GM21515 (cell line): ENCODE measurements around the gene RTP3.

ENCODE experiments used
- ATAC-seq: cut with Tn5 transposase; IDR thresholded peaks from one replicate; pipeline ENCODE4 v1.9.1; 2021; ENCODE audit not compliant: unreplicated experiment

The RTP3 gene

DNA sequence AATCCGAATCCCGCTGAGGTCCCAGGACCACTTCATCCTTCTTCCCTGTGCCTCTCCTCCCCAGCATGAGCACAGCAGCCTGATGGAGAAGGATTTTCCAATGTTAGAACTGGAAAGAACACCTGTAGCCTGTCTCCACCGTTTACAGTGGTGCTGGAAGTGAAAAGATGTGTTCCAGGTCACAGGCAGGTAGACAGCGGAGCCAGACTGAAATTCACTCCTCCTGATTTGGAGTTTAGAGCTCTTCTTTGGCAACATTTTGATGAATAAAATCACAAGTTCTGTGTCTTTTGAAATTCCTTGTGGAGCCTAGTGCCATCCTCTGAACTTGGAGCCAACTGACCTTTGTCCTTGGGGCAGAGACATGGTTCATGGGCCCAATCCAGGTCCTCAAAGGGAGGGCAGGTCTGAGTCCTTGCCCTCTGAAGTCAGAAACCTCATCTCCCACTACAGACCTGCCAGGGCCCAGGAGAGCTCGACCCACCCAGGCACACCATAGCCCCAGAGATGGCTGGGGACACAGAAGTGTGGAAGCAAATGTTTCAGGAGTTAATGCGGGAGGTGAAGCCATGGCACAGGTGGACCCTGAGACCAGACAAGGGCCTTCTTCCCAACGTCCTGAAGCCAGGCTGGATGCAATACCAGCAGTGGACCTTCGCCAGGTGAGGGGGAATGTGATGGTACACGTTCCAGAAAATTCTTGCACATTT is at the start of gene RTP3:
TSS of gene RTP3 (plus strand) at position 421 of the 710 bp plus-strand sequence. CDS start at position 508, 87 bp downstream.
- ATAC-seq, result no peak

GRCh38 chr3:46448721-46449120 is 49.1 kb upstream of the RTP3 start:
- ATAC-seq, result no peak

DNA sequence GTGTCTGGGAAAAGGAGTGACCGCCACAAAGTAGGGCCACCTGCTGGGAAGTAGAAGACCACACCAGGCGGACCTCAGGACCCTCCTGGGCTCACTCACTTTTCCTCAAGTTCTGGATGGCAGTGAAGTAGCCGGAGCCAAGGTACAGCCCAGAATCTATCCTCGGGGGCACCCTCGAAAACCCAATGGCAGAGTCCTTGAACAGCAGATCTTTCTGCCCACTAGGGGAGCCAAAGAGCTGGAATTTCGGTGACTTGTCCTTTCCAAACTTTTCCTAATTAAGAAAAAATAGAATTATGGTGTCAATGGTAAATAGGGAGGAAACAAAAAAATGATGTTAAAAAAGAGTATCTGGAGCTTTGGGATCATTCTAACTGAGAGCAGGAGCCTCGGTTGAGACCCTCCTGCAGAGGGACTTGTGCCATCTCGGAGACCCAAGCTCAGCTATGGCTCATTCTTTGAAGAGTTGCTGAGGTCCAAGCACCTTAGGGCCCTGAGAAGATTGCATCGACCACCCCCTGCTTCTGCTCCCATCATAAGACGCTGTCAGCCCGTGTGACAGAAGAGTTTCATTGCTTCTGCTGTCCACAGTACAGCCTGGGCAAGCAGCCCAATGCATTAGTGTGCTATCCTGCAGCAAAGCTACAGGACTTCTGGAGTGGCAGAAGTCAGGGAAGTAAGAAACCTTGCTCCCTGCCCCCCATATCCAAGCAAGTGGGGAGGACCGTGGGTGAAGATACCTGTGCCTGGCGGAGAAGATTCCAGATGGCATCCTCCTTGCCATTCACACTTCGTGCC is 47.8 kb upstream of the RTP3 start:
- ATAC-seq, result no peak

DNA sequence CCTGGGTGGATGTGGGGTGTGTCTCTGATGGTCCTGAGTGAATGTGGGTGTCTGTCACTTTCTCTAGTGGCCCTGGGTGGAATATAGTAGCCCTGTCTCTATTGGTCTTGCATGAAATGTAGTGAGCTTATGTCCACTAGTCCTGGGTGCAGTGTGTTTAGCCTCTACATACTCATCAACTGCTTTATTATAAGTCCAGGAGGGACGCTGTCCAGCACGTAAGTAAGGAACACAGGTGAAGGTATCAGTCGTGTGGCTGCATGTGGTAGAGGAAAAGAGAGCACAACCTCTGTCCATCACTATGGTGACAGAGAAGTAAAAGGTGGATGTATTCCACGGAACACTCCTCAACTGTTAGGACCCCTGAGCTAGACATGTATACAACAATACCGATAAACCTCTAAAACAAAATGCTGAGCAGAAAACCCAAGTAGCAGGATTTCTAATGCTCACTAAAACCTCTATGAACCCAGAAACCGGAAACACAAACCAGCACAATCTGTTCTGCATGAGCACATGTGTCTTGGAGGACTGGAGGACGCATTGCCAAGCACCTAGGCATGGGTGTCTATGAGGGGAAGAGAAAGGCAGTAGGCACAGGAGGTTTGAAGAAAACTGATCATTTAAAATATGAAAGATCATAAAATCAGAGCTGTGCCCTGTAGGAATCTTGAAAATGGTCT is 44.1 kb upstream of the RTP3 start:
- no peak for ATAC-seq

- ATAC-seq, result no peak
These were observed 43.6 kb upstream of the RTP3 start for GRCh38 chr3:46454209-46454595.

GRCh38 chr3:46454606-46455005 is 43.2 kb upstream of the RTP3 start:
- ATAC-seq, result no peak

GRCh38 chr3:46455231-46456115 is 42.3 kb upstream of the RTP3 start:
- no peak for ATAC-seq

GRCh38 chr3:46456118-46456517 is 41.7 kb upstream of the RTP3 start:
- no peak for ATAC-seq

GRCh38 chr3:46460051-46460450 is 37.7 kb upstream of the RTP3 start:
- no peak for ATAC-seq

- ATAC-seq, result no peak
These were observed 35.7 kb upstream of the RTP3 start for GRCh38 chr3:46462111-46462510.

DNA sequence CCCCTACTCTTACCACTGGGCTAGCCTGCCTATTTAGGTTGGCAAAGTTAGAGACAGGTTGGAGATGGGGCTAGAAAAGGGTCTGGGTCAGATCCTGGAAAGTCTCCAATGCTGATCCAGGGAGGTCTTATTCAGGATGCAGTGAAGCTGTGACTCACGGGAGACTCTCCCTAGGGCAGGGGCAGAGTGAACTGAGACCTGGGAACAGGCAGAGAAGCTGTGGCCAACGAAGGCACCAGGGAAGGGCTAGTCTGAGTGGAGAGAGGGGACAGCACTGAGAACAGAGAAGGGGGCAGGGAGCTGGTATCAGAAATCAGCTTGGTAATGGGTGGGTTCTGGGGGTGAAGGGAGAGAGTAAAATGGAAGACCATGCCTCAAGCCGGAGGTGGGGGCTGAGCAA is 35.3 kb upstream of the RTP3 start:
- ATAC-seq, result no peak

DNA sequence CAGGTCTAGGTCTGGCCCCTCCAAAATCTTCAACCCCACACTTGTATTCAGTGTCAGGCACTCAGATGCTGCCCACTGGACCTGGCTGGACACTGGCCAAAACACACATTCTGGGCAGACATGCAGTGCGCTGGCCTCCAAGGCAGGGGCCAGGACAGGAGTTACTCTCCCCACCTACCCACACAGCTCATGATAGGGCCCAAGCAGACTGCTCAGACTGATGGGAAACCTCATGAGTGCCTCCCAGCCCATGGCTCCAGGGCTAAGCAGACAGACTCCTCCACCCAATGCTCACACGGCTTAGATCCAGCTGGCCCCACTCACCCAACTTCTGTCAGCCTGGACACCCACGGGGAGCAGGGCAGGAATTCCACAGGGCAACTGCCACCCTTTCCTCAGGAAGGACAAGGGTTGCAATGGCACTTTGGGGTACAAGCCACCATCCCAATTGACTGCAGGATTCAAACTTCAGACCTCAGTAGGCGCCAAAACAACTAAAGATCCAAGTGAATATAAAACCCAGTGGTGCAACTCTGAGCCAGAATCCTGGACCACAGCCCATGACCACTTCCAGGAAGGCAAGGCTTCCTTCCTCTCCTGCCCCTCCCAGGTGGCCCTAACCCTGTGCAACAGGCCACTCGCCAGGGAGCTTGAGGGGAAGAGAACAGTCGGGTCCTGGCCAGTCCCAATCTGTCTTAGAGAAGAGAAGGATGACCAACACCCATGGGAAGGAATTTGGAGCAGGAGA is 34.5 kb upstream of the RTP3 start:
- no peak for ATAC-seq

- no peak for ATAC-seq
These were observed 33.9 kb upstream of the RTP3 start for GRCh38 chr3:46463868-46464241.

- ATAC-seq, result no peak
These were observed 33.2 kb upstream of the RTP3 start, which contains the start of gene LTF for GRCh38 chr3:46464326-46465195. TSS of gene LTF (minus strand) at chr3:46464905. CDS start at chr3:46464867, 38 bp downstream.

- no peak for ATAC-seq
These were observed 32.6 kb upstream of the RTP3 start for GRCh38 chr3:46465196-46465520.

- ATAC-seq, result no peak
These were observed 31.5 kb upstream of the RTP3 start for GRCh38 chr3:46466273-46466672.

DNA sequence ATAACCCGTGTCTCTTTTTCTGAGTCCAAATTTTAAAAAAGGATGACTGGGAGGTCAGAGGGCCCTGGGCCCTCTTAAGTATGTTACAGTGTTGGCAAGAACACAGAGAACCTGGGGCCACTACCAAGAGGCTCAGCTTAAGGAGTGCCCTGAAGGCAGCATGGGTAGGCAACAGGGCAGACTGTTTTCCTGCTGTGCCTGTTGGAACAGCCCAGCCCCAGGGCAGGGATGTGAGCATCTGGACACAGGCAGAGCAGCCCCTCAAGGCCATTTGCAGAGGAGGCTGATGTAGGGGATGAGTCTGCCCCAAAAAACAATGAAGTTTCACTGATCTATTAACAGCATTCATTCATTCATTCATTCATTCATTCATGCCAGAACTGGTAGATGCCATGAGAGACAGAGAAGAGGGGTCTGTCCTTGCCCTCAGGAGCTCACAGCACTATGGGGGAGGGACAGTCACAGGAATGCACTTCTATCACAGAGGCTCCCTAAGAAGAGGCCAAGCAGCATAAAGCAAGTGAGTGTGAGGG is 30.8 kb upstream of the RTP3 start:
- ATAC-seq, result no peak

DNA sequence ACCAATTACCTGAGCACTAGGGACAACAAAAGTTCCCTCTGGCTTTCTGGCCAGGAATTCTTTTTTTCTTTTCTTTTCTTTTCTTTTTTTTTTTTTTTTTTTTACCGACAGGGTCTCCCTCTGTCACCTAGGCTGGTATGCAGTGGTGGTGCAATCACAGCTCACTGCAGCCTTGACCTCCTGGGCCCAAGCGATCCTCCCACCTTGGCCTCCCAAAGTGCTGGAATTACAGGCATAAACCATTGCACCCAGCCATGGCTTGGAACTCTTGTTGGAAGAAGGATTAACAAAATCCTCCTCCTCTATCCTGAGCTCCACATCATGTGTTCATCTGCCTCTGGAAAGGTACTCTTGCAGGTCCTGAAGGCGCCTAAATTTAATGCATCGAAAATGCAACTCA is 30.2 kb upstream of the RTP3 start:
- ATAC-seq, result no peak
